ENCODE measurements around the gene MOSPD3. TPM values are rescaled to one million over a fixed set of nuclear protein-coding genes. Genes with fewer than 3 reads are reported as not detected.

Gene MOSPD3
- total RNA-seq, 2 donors from 2014 or later: 20.1 to 36.1 TPM

DNA sequence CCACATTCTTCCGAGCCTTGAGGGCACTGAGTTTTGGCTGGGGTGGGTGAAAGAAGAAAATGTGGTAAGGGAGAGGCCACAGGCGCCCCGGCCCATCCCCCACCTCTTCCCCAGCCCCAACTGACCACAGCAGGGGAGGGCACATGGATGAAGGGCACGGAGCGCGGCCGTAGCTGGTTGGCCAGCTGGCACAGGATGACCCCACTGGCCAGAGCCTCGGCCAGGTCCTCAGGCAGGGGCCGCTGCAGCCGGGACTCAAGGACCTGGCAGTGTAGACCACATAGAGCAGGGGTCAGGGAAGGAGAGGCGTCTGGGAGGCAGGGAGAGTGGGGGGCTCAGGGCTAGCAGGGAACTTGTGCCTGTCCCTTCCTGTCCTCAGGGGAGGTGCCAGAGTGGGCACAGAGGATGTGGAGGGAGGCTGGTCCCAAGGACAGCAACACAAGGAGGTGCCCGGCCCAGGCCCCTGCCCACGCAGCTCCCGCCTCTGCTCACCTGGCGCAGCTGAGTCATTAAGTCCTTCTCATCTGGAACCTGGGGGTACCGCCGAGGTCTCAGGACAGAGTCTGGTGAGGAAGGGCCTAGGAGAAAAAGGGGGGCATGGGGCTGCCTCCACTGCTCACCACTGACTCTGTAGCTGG, 36.5 kb upstream of the MOSPD3 start:
- TF ChIP-seq, protein P1, sequence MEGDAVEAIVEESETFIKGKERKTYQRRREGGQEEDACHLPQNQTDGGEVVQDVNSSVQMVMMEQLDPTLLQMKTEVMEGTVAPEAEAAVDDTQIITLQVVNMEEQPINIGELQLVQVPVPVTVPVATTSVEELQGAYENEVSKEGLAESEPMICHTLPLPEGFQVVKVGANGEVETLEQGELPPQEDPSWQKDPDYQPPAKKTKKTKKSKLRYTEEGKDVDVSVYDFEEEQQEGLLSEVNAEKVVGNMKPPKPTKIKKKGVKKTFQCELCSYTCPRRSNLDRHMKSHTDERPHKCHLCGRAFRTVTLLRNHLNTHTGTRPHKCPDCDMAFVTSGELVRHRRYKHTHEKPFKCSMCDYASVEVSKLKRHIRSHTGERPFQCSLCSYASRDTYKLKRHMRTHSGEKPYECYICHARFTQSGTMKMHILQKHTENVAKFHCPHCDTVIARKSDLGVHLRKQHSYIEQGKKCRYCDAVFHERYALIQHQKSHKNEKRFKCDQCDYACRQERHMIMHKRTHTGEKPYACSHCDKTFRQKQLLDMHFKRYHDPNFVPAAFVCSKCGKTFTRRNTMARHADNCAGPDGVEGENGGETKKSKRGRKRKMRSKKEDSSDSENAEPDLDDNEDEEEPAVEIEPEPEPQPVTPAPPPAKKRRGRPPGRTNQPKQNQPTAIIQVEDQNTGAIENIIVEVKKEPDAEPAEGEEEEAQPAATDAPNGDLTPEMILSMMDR (IDR thresholded peaks at IDR 0.05): no peak
- TF ChIP-seq POLR2A (IDR thresholded peaks at IDR 0.05): no peak

GRCh38 chr7:100576384-100576993, 35.9 kb upstream of the MOSPD3 start:
- Histone ChIP-seq H3K4me3 (no peak overlapping the region), H3K27me3 (replicated peaks; ENCODE audit: insufficient read depth) (no peaks in the 10 kb centered on the region), H3K9me3 (no peaks in the 10 kb centered on the region), H3K27ac (no peak overlapping the region), H3K36me3 (peaks cover 14 to 42% of the 10 kb centered on the region in 2 donors), H3K4me1 (replicated peaks) (no peaks in the 10 kb centered on the region)
- TF ChIP-seq POLR2A (IDR thresholded peaks at IDR 0.05) (no peak), POLR2AphosphoS5 (IDR thresholded peaks at IDR 0.05) (no peak)
- TF ChIP-seq, protein P1 (IDR thresholded peaks at IDR 0.05): no peak
- 93% methylated on average over 13 of the region's 13 CpGs for WGBS
- intact Hi-C loops (cut with DNase I): no loop called here
- no peak for DNase-seq (ENCODE audit: low spot score)

More for the DNA sequence above, 36.5 kb upstream of the MOSPD3 start:
- no peak overlapping the region for H3K4me3 ChIP-seq
- H3K36me3 ChIP-seq: peaks cover 8 to 38% of the 10 kb centered on the region in 2 donors
- no peaks in the 10 kb centered on the region for H3K27me3 ChIP-seq (replicated peaks; ENCODE audit: insufficient read depth)
- no peaks in the 10 kb centered on the region for H3K9me3 ChIP-seq
- intact Hi-C loops (cut with DNase I): no loop called here
- WGBS: 85% methylated on average over 17 of the region's 17 CpGs
- H3K27ac ChIP-seq: no peak overlapping the region
- no peak for DNase-seq (ENCODE audit: low spot score)
- H3K4me1 ChIP-seq (replicated peaks): no peaks in the 10 kb centered on the region

GRCh38 chr7:100577103-100577502, 35.2 kb upstream of the MOSPD3 start:
- Histone ChIP-seq H3K36me3 (peaks cover 14 to 46% of the 10 kb centered on the region in 2 donors), H3K27ac (no peak overlapping the region), H3K4me1 (replicated peaks) (peaks cover 5% of the 10 kb centered on the region), H3K4me3 (no peak overlapping the region), H3K27me3 (replicated peaks; ENCODE audit: insufficient read depth) (no peaks in the 10 kb centered on the region), H3K9me3 (no peaks in the 10 kb centered on the region)
- intact Hi-C loops (cut with DNase I): no loop called here
- TF ChIP-seq POLR2A (IDR thresholded peaks at IDR 0.05) (no peak), POLR2AphosphoS5 (IDR thresholded peaks at IDR 0.05) (no peak)
- TF ChIP-seq, protein P1 (IDR thresholded peaks at IDR 0.05): no peak
- WGBS: 93% methylated on average over 23 of the region's 24 CpGs
- no peak for DNase-seq (ENCODE audit: low spot score)

GRCh38 chr7:100577507-100577906, 34.8 kb upstream of the MOSPD3 start:
- TF ChIP-seq POLR2A (IDR thresholded peaks at IDR 0.05) (no peak), POLR2AphosphoS5 (IDR thresholded peaks at IDR 0.05) (no peak)
- TF ChIP-seq, protein P1 (IDR thresholded peaks at IDR 0.05): no peak
- Histone ChIP-seq H3K27ac (no peak overlapping the region), H3K36me3 (peaks cover 14 to 46% of the 10 kb centered on the region in 2 donors), H3K27me3 (replicated peaks; ENCODE audit: insufficient read depth) (no peaks in the 10 kb centered on the region), H3K9me3 (no peaks in the 10 kb centered on the region), H3K4me3 (no peak overlapping the region), H3K4me1 (replicated peaks) (peaks cover 8% of the 10 kb centered on the region)
- DNase-seq (ENCODE audit: low spot score): no peak
- 89% methylated on average over 14 of the region's 14 CpGs for WGBS
- intact Hi-C loops (cut with DNase I): no loop called here

Measured in prostate gland (tissue), 2 donors.